Mesendoderm (in vitro differentiated cells): ENCODE data around the gene TAT.
"Not testable (repeated sequence)": the region's sequence is repeated elsewhere in the genome, so short reads cannot be mapped to it uniquely, and the experiment has no call there.

ENCODE experiments used
- DNase-seq: peaks from one replicate; pipeline ENCODE4 v3.0.0; 2013
- H2AK5ac ChIP-seq: 2 replicates; pipeline ENCODE4 v1.6.1; 2013; ENCODE audit warnings: low read length, inconsistent platforms
- H2BK120ac ChIP-seq: 2 replicates; pipeline ENCODE4 v1.6.1; 2013; ENCODE audit warnings: low read depth, mild to moderate bottlenecking, low read length, moderate library complexity, mixed read lengths
- H2BK15ac ChIP-seq: replicated peaks from 2 replicates; pipeline ENCODE4 v1.6.1; 2013; ENCODE audit warnings: low read depth, mild to moderate bottlenecking, moderate library complexity
- H2BK5ac ChIP-seq: 2 replicates; pipeline ENCODE4 v1.6.1; 2013; ENCODE audit warnings: low read length, inconsistent platforms
- H3K18ac ChIP-seq: 2 replicates; pipeline ENCODE4 v1.6.1; 2013; ENCODE audit warnings: mild to moderate bottlenecking, low read length, mixed read lengths
- H3K23ac ChIP-seq: one replicate; pipeline ENCODE4 v1.6.1; 2013; ENCODE audit warnings: low read length
- H3K27ac ChIP-seq: 2 replicates; pipeline ENCODE4 v1.5.1; 2013; ENCODE audit warnings: low read depth, mild to moderate bottlenecking, inconsistent platforms, low read length, moderate library complexity
- H3K27me3 ChIP-seq: 2 replicates; pipeline ENCODE4 v1.6.1; 2013; ENCODE audit warnings: low read length, control low read depth, mild to moderate bottlenecking, inconsistent platforms; ENCODE audit not compliant: insufficient read depth, poor library complexity
- H3K36me3 ChIP-seq: 2 replicates; pipeline ENCODE4 v1.6.1; 2013; ENCODE audit warnings: low read length, inconsistent platforms; ENCODE audit not compliant: control insufficient read depth, insufficient read depth
- H3K4ac ChIP-seq: one replicate; pipeline ENCODE4 v1.6.1; 2013; ENCODE audit warnings: low read depth, mild to moderate bottlenecking, low read length, moderate library complexity
- H3K4me1 ChIP-seq: 2 replicates; pipeline ENCODE4 v1.6.1; 2013; ENCODE audit warnings: low read depth, low read length, inconsistent platforms; ENCODE audit not compliant: control insufficient read depth
- H3K4me2 ChIP-seq: 2 replicates; pipeline ENCODE4 v1.6.1; 2013; ENCODE audit warnings: low read length
- H3K4me3 ChIP-seq: 2 replicates; pipeline ENCODE4 v1.5.1; 2013; ENCODE audit warnings: mild to moderate bottlenecking, low read length
- H3K56ac ChIP-seq: one replicate; pipeline ENCODE4 v1.6.1; 2013; ENCODE audit warnings: low read length
- H3K79me1 ChIP-seq: 2 replicates; pipeline ENCODE4 v1.6.1; 2013; ENCODE audit warnings: low read length, inconsistent platforms
- H3K79me2 ChIP-seq: 2 replicates; pipeline ENCODE4 v1.6.1; 2013; ENCODE audit warnings: mild to moderate bottlenecking, low read length; ENCODE audit not compliant: control insufficient read depth, insufficient read depth
- H3K9ac ChIP-seq: 2 replicates; pipeline ENCODE4 v1.6.1; 2013; ENCODE audit warnings: low read length, inconsistent platforms
- H4K5ac ChIP-seq: one replicate; pipeline ENCODE4 v1.6.1; 2013; ENCODE audit warnings: low read length
- H4K8ac ChIP-seq: one replicate; pipeline ENCODE4 v1.6.1; 2013; ENCODE audit warnings: low read depth, mild to moderate bottlenecking, control low read depth, low read length, moderate library complexity
- WGBS: extraction: QIAGEN DNeasy Blood & Tissue Kit; methylation state at CpG from one replicate; pipeline ENCODE4 v1.1.7; 2013; ENCODE audit warnings: low lambda C conversion rate, missing lambda C conversion rate; ENCODE audit not compliant: insufficient coverage; ENCODE audit errors: extremely low coverage; 5-methylcytosine and 5-hydroxymethylcytosine counted together

The TAT gene

GRCh38 chr16:71590584-71590983 lies 13.7 kb upstream of the TAT start:
- Histone ChIP-seq H3K4ac (no peak overlapping the region), H2BK120ac (no peak overlapping the region), H3K56ac (no peak overlapping the region), H3K27ac (no peak overlapping the region), H3K23ac (no peak overlapping the region), H4K5ac (no peak overlapping the region), H3K4me2 (no peak overlapping the region), H2BK15ac (no peak overlapping the region), H2AK5ac (no peak overlapping the region), H3K27me3 (no peaks in the 10 kb centered on the region), H3K18ac (no peak overlapping the region), H4K8ac (no peak overlapping the region), H2BK5ac (no peak overlapping the region), H3K4me1 (no peaks in the 10 kb centered on the region), H3K9ac (no peak overlapping the region), H3K79me1 (no peaks in the 10 kb centered on the region), H3K79me2 (no peaks in the 10 kb centered on the region), H3K4me3 (no peak overlapping the region), H3K36me3 (no peaks in the 10 kb centered on the region)
- no peak for DNase-seq
- no CpG with 5 or more reads among the region's 4 CpGs for WGBS

GRCh38 chr16:71590071-71590470 lies 13.2 kb upstream of the TAT start:
- not testable (repeated sequence) for H3K23ac ChIP-seq, DNase-seq, H2BK5ac ChIP-seq, H3K27ac ChIP-seq, H3K36me3 ChIP-seq, H2BK15ac ChIP-seq, H3K4me3 ChIP-seq, H4K8ac ChIP-seq, H2BK120ac ChIP-seq, H3K79me1 ChIP-seq, H3K4me1 ChIP-seq, H3K27me3 ChIP-seq, H3K79me2 ChIP-seq, H3K4me2 ChIP-seq, H3K56ac ChIP-seq, H3K9ac ChIP-seq, H3K4ac ChIP-seq, H4K5ac ChIP-seq, H2AK5ac ChIP-seq, H3K18ac ChIP-seq
- no CpG with 5 or more reads among the region's 2 CpGs for WGBS

- H2AK5ac ChIP-seq, H2BK5ac ChIP-seq, H3K36me3 ChIP-seq, H3K4ac ChIP-seq, DNase-seq, H3K4me3 ChIP-seq, H3K79me1 ChIP-seq, H3K9ac ChIP-seq, H3K56ac ChIP-seq, H4K5ac ChIP-seq, H3K79me2 ChIP-seq, H3K4me2 ChIP-seq, H3K27me3 ChIP-seq, H4K8ac ChIP-seq, H2BK120ac ChIP-seq, H3K23ac ChIP-seq, H2BK15ac ChIP-seq, H3K18ac ChIP-seq, H3K27ac ChIP-seq, H3K4me1 ChIP-seq: not testable (repeated sequence)
- WGBS: no CpG with 5 or more reads among the region's 30 CpGs
Observed at GRCh38 chr16:71589334-71589733, 12.4 kb upstream of the TAT start.

- Histone ChIP-seq H3K4me1 (no peaks in the 10 kb centered on the region), H3K56ac (no peak overlapping the region), H2BK120ac (no peak overlapping the region), H2BK5ac (no peak overlapping the region), H2BK15ac (no peak overlapping the region), H3K79me2 (no peaks in the 10 kb centered on the region), H3K9ac (no peak overlapping the region), H3K4me3 (no peak overlapping the region), H4K8ac (no peak overlapping the region), H3K18ac (no peak overlapping the region), H3K4ac (no peak overlapping the region), H3K27ac (no peak overlapping the region), H3K36me3 (no peaks in the 10 kb centered on the region), H3K79me1 (no peaks in the 10 kb centered on the region), H4K5ac (no peak overlapping the region), H2AK5ac (no peak overlapping the region), H3K23ac (no peak overlapping the region), H3K27me3 (no peaks in the 10 kb centered on the region), H3K4me2 (no peak overlapping the region)
- DNase-seq: no peak
- WGBS: no CpG with 5 or more reads among the region's 4 CpGs
Observed at GRCh38 chr16:71585318-71585703, 8.4 kb upstream of the TAT start.

GRCh38 chr16:71584543-71585317 lies 7.8 kb upstream of the TAT start:
- Histone ChIP-seq H3K36me3 (no peaks in the 10 kb centered on the region), H3K18ac (no peak overlapping the region), H2AK5ac (no peak overlapping the region), H3K79me2 (no peaks in the 10 kb centered on the region), H2BK120ac (no peak overlapping the region), H3K4ac (no peak overlapping the region), H3K9ac (no peak overlapping the region), H2BK5ac (no peak overlapping the region), H3K56ac (no peak overlapping the region), H3K4me3 (no peak overlapping the region), H3K27ac (no peak overlapping the region), H3K4me1 (no peaks in the 10 kb centered on the region), H3K27me3 (no peaks in the 10 kb centered on the region), H3K4me2 (no peak overlapping the region), H4K8ac (no peak overlapping the region), H3K79me1 (no peaks in the 10 kb centered on the region), H2BK15ac (no peak overlapping the region), H3K23ac (no peak overlapping the region), H4K5ac (no peak overlapping the region)
- 100% methylated on average over 1 of the region's 3 CpGs for WGBS
- no peak for DNase-seq

- not testable (repeated sequence) for DNase-seq, H3K79me1 ChIP-seq, H3K4me2 ChIP-seq, H4K5ac ChIP-seq, H4K8ac ChIP-seq, H3K4ac ChIP-seq, H3K4me3 ChIP-seq, H3K36me3 ChIP-seq, H3K9ac ChIP-seq, H2BK15ac ChIP-seq, H3K56ac ChIP-seq, H3K18ac ChIP-seq, H3K27me3 ChIP-seq, H3K23ac ChIP-seq, H3K79me2 ChIP-seq, H3K4me1 ChIP-seq, H2AK5ac ChIP-seq, H2BK120ac ChIP-seq, H2BK5ac ChIP-seq, H3K27ac ChIP-seq
- WGBS: no CpG with 5 or more reads among the region's 5 CpGs
Observed at GRCh38 chr16:71582553-71582848, 5.6 kb upstream of the TAT start.
